ENCODE measurements around the gene XCL1. TPM values are rescaled to one million over a fixed set of nuclear protein-coding genes. Genes with fewer than 3 reads are reported as not detected.
"Not testable (repeated sequence)": the region's sequence is repeated elsewhere in the genome, so short reads cannot be mapped to it uniquely, and the experiment has no call there.

The XCL1 gene, protein sequence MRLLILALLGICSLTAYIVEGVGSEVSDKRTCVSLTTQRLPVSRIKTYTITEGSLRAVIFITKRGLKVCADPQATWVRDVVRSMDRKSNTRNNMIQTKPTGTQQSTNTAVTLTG
- total RNA-seq: not detected

DNA sequence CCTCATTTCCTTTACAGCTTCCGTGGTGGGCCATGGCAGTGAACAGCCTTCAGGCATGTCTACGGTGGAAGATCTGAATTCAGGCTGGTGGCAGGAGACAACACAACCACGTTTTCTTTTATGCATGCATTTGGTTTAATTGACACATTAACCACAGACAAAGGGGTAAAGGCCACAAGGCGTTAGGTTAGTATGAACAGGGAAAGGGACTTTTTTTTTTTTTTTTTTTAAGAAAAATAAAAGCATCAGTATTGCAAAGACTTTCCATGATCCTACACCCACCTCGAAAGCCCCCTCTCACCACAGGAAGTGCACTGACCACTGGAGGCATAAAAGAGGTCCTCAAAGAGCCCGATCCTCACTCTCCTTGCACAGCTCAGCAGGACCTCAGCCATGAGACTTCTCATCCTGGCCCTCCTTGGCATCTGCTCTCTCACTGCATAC is at the start of gene XCL1:
Gene XCL1, plus strand, starts transcription at position 361 of the 444 bp plus-strand sequence. Its CDS starts 33 bp downstream, at position 394.
- DNase-seq: not testable (repeated sequence)

DNA sequence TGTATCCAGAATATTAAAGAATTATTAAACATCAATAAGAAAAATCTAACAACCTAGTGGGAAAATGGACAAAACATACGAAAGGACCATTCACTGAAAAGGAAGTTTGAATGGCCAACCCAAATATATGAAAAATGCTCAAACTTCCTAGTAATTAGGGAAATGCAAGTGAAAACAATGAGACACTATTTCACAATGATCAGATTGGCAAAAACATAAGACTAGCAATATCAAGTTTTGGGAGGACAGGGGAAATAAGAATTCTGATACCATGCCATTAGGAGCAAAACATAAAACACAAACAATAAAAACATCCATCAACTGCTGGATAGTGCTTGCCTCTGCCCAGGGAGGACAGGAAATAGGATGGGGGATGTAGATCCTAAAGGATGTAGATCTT is 46.9 kb upstream of the XCL1 start:
- CTCF ChIA-PET: interaction anchor here (0.7 to 1.4 kb wide), 3 partner anchors 90 to 1017 kb away, joined by 3 to 4 read pairs (median 3); no protein-coding TSS in a partner anchor
- Mint-ChIP-seq H3K4me3 (no peak overlapping the region), H3K27me3 (ENCODE audit: low read depth) (no peaks in the 10 kb centered on the region), H3K36me3 (ENCODE audit: low read depth) (no peaks in the 10 kb centered on the region), H3K4me1 (ENCODE audit: low read depth) (peaks cover 39% of the 10 kb centered on the region), H3K9me3 (no peaks in the 10 kb centered on the region), H3K27ac (no peak overlapping the region)
- intact Hi-C loops (cut with micrococcal nuclease): loop anchor here (10.0 kb wide), 1 partner anchor 955 kb away; the partner anchor contains the start of gene SLC19A2
- DNase-seq: no peak

More for the DNA sequence above, at the start of gene XCL1:
- H3K36me3 Mint-ChIP-seq (ENCODE audit: low read depth); H3K27ac Mint-ChIP-seq; H3K4me1 Mint-ChIP-seq (ENCODE audit: low read depth); H3K9me3 Mint-ChIP-seq; CTCF ChIA-PET; H3K4me3 Mint-ChIP-seq; H3K27me3 Mint-ChIP-seq (ENCODE audit: low read depth); intact Hi-C loops (cut with micrococcal nuclease): not testable (repeated sequence)

DNA sequence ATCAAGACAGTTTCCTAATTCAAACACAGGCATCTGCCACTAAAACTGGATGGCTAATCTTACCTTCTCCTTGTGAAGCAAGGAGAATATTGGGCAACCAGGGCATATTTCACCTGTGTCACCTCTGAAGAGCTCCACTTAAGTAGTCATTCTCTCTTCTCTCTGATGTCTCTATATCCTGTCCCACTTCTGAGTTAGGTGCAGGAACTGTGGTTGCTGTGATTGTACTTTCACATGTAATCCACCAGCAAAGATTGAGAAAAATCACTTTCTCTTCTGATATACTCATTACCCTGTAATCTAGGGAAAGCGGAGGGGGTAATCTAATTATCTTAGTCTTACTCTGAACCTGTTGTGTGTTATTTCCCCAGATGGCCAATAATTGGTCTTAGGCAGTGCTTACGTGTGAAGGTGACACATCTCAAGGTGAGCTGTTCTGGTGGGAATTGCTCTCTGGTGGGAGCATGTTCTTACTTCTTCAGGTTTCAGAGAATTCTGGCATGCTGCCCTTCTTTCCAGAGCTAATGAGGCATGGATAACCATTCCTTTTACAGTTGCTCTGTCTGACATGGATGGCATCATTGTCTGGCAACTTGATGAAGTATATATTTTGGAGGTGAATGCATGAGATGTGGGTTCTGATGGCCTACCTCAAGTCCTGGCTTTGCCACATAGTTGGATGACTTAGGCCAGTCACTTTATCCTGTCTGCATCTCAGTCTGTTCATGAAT is 44.6 kb upstream of the XCL1 start:
- peak; percentile 43 for DNase-seq
- Mint-ChIP-seq H3K36me3 (ENCODE audit: low read depth) (no peaks in the 10 kb centered on the region), H3K4me3 (no peak overlapping the region), H3K27ac (no peak overlapping the region), H3K9me3 (no peaks in the 10 kb centered on the region), H3K27me3 (ENCODE audit: low read depth) (no peaks in the 10 kb centered on the region), H3K4me1 (ENCODE audit: low read depth) (peaks cover 60% of the 10 kb centered on the region)
- intact Hi-C loops (cut with micrococcal nuclease): loop anchor here (1.0 to 5.0 kb wide), 3 partner anchors 11 to 65 kb away; no protein-coding TSS in a partner anchor
- CTCF ChIA-PET: interaction anchor here (0.7 kb wide), 1 partner anchor 91 kb away, joined by 4 read pairs; no protein-coding TSS in a partner anchor

DNA sequence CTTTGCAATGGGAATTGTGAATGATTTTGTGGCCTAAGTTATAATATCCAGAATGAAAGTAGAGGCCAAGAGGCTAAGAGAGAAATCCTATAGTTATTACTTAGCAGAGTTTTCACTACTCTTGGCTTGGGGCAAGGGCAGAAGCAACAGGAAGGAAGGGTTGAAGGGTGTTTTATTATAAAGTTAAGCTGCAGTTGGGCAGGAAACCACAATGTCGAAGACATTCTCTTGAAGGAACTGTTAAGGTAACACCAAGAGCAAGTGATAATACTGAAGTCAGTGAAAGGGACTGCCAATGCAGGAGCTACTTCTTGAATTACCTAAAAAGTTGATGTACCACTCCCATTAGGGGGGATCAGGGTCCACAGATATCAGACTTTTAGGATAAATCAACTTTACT is 40.9 kb upstream of the XCL1 start:
- no peak overlapping the region for H3K27ac Mint-ChIP-seq
- no peaks in the 10 kb centered on the region for H3K9me3 Mint-ChIP-seq
- intact Hi-C loops (cut with micrococcal nuclease): loop anchor here (1.0 kb wide), 1 partner anchor 604 kb away; no protein-coding TSS in a partner anchor
- H3K36me3 Mint-ChIP-seq (ENCODE audit: low read depth): peaks cover 1% of the 10 kb centered on the region
- H3K27me3 Mint-ChIP-seq (ENCODE audit: low read depth): no peaks in the 10 kb centered on the region
- H3K4me3 Mint-ChIP-seq: no peak overlapping the region
- CTCF ChIA-PET: interaction anchor here (0.8 to 1.9 kb wide), 5 partner anchors 9 to 193 kb away, joined by 3 to 7 read pairs (median 3); no protein-coding TSS in a partner anchor
- peaks cover 60% of the 10 kb centered on the region for H3K4me1 Mint-ChIP-seq (ENCODE audit: low read depth)
- DNase-seq: peak; percentile 35

DNA sequence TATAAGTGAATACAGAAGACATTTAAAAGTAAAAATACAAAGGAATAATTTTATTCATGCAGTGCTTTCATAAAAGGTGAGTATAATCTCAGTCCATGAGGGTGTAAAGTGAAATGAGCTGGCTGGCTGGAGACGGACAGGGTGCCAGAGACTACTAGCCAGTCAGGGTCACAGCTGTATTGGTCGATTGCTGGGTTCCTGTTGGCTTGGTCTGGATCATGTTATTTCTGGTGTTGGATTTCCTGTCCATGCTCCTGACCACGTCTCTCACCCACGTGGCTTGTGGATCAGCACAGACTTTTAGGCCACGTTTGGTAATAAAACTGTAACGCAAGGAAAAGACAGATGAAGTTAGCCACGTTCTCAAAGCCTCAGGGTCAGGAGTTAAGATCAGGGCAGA is 35.6 kb upstream of the XCL1 start:
- H3K4me3 Mint-ChIP-seq; H3K36me3 Mint-ChIP-seq (ENCODE audit: low read depth); CTCF ChIA-PET; H3K9me3 Mint-ChIP-seq; H3K27me3 Mint-ChIP-seq (ENCODE audit: low read depth); intact Hi-C loops (cut with micrococcal nuclease); DNase-seq; H3K27ac Mint-ChIP-seq: not testable (repeated sequence)
- peaks cover 18% of the 10 kb centered on the region for H3K4me1 Mint-ChIP-seq (ENCODE audit: low read depth)

DNA sequence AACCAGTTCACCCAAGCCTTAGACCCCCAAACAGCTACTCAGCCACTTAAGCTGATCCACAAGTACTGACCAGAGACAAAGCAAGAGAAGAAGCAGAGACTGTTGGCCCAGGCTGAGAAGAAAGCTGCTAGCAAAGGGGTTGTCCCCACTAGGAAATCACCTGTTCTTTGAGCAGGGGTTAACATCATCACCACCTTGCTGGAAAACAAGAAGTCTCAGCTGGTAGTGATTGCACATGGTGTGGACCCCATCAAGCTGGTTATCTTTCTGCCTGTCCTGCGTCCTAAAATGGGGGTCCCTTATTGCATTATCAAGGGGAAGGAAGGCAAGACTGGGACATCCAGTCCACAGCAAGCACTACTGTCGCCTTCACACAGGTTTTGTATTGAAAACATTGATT is 33.4 kb upstream of the XCL1 start:
- H3K4me3 Mint-ChIP-seq; intact Hi-C loops (cut with micrococcal nuclease); H3K27ac Mint-ChIP-seq; H3K27me3 Mint-ChIP-seq (ENCODE audit: low read depth); DNase-seq; H3K4me1 Mint-ChIP-seq (ENCODE audit: low read depth); CTCF ChIA-PET; H3K9me3 Mint-ChIP-seq; H3K36me3 Mint-ChIP-seq (ENCODE audit: low read depth): not testable (repeated sequence)

DNA sequence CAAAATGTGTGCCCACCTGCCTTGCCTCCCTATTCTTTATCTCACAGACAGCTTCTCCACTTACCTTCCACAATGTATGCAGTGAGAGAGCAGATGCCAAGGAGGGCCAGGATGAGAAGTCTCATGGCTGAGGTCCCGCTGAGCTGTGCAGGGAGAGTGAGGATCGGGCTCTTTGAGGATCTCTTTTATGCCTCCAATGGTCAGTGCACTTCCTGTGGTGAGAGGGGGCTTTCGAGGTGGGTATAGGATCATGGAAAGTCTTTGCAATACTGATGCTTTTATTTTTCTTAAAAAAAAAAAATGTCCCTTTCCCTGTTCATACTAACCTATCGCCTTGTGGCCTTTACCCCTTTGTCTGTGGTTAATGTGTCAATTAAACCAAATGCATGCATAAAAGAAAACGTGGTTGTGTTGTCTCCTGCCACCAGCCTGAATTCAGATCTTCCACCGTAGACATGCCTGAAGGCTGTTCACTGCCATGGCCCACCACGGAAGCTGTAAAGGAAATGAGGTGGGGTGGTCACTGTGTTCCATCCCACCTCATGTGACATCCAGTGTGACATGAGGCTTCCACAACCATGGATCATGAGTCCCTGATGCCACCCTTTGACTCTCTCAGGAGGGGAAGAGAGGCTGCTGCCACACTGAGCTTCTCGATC is 32.4 kb upstream of the XCL1 start, which contains the start of gene XCL2:
Gene XCL2, minus strand, starts transcription at position 158 of the 659 bp plus-strand sequence. Its CDS starts 33 bp downstream, at position 125.
- H3K27ac Mint-ChIP-seq; intact Hi-C loops (cut with micrococcal nuclease); H3K4me1 Mint-ChIP-seq (ENCODE audit: low read depth); H3K9me3 Mint-ChIP-seq; H3K36me3 Mint-ChIP-seq (ENCODE audit: low read depth); CTCF ChIA-PET; H3K4me3 Mint-ChIP-seq; DNase-seq; H3K27me3 Mint-ChIP-seq (ENCODE audit: low read depth): not testable (repeated sequence)

DNA sequence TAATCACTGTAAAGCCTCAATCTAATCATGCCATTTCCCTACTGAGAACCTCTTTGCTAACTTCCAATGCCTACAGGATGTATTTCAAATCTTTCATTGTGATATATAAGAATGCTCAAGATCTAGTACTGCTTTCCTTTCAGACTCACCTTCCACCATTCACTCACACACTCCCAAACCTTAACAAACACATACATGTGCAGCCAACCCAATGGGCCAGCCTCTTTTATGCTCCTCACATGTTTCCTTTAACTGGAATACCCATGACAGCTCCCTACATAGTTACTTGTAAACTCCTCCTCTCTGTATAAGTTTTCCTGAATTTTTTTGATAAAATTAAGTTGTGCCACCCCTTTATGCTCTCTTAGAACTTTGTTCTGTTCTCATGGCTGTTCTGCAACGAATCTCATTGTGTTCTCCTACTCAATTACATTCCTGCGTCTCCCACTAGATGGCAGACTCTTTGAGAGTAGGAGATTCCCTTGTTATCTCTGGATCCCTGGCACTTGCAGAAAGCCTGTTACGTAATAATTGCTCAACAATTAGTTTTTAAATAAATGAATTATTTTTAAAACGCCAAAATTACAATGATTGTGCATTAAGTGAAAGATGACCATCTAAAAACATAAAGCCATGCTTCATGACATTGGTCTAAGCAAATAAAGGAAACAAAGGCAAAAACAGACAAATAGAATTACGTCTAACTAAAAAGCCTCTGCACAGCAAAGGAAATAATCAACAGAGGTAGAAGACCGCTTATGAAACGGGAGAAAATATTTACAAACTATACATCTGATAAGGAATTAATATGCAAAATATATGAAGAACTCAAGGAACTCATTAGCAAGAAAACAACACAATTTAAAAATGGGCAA is 30.5 kb upstream of the XCL1 start:
- CTCF ChIA-PET; DNase-seq; H3K4me3 Mint-ChIP-seq; H3K9me3 Mint-ChIP-seq; intact Hi-C loops (cut with micrococcal nuclease); H3K27ac Mint-ChIP-seq; H3K36me3 Mint-ChIP-seq (ENCODE audit: low read depth); H3K27me3 Mint-ChIP-seq (ENCODE audit: low read depth); H3K4me1 Mint-ChIP-seq (ENCODE audit: low read depth): not testable (repeated sequence)

DNA sequence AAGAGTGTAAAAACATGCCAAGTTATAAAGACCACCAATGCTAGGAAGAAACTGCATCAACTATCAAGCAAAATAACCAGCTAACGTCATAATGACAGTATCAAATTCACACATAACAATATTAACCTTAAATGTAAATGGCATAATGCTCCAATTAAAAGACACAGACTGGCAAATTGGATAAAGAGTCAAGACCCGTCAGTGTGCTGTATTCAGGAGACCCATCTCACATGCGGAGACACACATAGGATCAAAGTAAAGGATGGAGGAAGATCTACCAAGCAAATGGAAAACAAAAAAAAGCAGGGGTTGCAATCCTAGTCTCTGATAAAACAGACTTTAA is 29.9 kb upstream of the XCL1 start:
- H3K9me3 Mint-ChIP-seq; H3K27me3 Mint-ChIP-seq (ENCODE audit: low read depth); H3K36me3 Mint-ChIP-seq (ENCODE audit: low read depth); CTCF ChIA-PET; H3K4me3 Mint-ChIP-seq; H3K4me1 Mint-ChIP-seq (ENCODE audit: low read depth); intact Hi-C loops (cut with micrococcal nuclease); H3K27ac Mint-ChIP-seq; DNase-seq: not testable (repeated sequence)

DNA sequence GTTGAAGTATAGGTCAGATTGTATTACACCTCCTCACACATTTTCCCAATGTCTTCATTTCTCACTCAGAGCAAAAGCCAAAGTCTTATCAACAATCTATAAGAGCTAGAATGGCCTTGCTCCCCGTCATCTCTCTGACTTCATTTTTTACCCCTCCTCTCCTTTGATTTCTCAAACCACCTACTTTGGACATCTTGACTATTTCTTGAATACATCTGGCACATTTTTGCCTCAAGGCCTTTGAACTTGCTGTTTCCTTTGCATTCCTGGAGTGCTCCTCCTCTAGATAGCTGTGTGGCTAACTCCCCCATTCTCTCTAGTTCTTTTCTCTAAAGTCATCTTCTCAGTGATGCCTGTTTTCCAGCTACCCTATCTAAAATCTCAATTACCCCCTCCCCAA is 25.4 kb upstream of the XCL1 start:
- H3K36me3 Mint-ChIP-seq (ENCODE audit: low read depth): no peaks in the 10 kb centered on the region
- no peak for DNase-seq
- intact Hi-C loops (cut with micrococcal nuclease): no loop called here
- peaks cover 3% of the 10 kb centered on the region for H3K4me1 Mint-ChIP-seq (ENCODE audit: low read depth)
- H3K4me3 Mint-ChIP-seq: no peak overlapping the region
- CTCF ChIA-PET: interaction anchor here (0.7 kb wide), 1 partner anchor 856 kb away, joined by 6 read pairs; no protein-coding TSS in a partner anchor
- H3K27me3 Mint-ChIP-seq (ENCODE audit: low read depth): no peaks in the 10 kb centered on the region
- H3K9me3 Mint-ChIP-seq: peaks cover 6% of the 10 kb centered on the region
- no peak overlapping the region for H3K27ac Mint-ChIP-seq

DNA sequence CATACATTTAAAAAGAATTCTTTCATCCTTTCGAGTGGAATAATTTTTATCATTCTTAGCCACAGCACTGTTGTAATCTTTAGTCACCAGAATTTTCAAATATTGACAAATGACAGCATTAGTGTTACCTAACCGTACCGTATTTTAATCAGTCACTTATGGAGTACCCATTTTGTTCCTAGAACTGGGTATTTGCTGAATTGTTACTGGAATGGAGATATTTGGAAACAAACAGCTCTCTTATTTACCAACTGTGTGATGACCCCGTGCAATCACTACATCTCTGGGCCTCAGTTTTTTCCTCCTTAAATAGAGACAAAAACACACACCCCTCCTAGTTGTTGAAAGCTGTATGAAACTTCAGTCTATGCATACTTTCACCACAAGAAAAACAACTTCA is 24.7 kb upstream of the XCL1 start:
- H3K4me1 Mint-ChIP-seq (ENCODE audit: low read depth): peaks cover 3% of the 10 kb centered on the region
- CTCF ChIA-PET: no interaction called here
- no peak overlapping the region for H3K4me3 Mint-ChIP-seq
- intact Hi-C loops (cut with micrococcal nuclease): no loop called here
- H3K9me3 Mint-ChIP-seq: peaks cover 4% of the 10 kb centered on the region
- DNase-seq: no peak
- no peaks in the 10 kb centered on the region for H3K27me3 Mint-ChIP-seq (ENCODE audit: low read depth)
- H3K27ac Mint-ChIP-seq: no peak overlapping the region
- H3K36me3 Mint-ChIP-seq (ENCODE audit: low read depth): no peaks in the 10 kb centered on the region

DNA sequence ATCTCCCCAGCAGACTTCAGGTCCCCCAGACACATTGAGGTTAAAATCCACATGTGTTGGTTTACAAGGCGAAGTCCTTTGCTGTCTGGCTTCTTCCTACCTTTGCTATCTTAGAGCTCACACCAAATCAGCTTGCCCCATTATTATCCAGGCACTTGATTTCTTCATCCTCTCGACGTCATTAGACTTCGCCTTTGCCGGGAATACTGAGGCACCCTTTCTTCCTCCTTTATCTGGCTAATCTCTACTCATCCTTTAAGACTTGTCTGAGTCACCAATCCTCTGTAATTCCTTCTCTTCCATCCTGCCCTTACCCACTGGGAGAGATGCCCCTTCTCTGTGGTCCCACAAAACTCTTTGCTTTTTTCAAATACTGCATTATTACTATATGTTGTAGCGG is 23.4 kb upstream of the XCL1 start:
- H3K27ac Mint-ChIP-seq: no peak overlapping the region
- no peak overlapping the region for H3K4me3 Mint-ChIP-seq
- H3K36me3 Mint-ChIP-seq (ENCODE audit: low read depth): no peaks in the 10 kb centered on the region
- H3K4me1 Mint-ChIP-seq (ENCODE audit: low read depth): peaks cover 10% of the 10 kb centered on the region
- intact Hi-C loops (cut with micrococcal nuclease): no loop called here
- CTCF ChIA-PET: interaction anchor here (0.8 kb wide), 1 partner anchor 210 kb away, joined by 3 read pairs; no protein-coding TSS in a partner anchor
- H3K9me3 Mint-ChIP-seq: peaks cover 4% of the 10 kb centered on the region
- DNase-seq: no peak
- H3K27me3 Mint-ChIP-seq (ENCODE audit: low read depth): no peaks in the 10 kb centered on the region

Measured in activated naive CD4-positive, alpha-beta T cell treated with anti-CD3 and anti-CD28 coated beads for 36 hours (primary cell).